Upper lobe of left lung (tissue), 4 donors: ENCODE measurements around the gene TAP1.

Experiments
- POLR2A ChIP-seq, 4 donors: fragments of 450-650 bp; IDR thresholded peaks; one replicate each; pipeline ENCODE4 v1.5.1; 2016 to 2017; ENCODE audit warnings: antibody characterized with exemption in 4 of 4, mild to moderate bottlenecking in 2 of 4
- TF ChIP-seq, protein P1 (sequence below), 6 experiments: fragments of 450-650 bp in 4 of 6; fragments of 200-600 bp in 2 of 6; sonication (generic) in 2 of 6; IDR thresholded peaks; one replicate each; pipeline ENCODE4 v1.5.1; 2016 to 2019; ENCODE audit warnings: antibody characterized with exemption in 6 of 6

DNA sequence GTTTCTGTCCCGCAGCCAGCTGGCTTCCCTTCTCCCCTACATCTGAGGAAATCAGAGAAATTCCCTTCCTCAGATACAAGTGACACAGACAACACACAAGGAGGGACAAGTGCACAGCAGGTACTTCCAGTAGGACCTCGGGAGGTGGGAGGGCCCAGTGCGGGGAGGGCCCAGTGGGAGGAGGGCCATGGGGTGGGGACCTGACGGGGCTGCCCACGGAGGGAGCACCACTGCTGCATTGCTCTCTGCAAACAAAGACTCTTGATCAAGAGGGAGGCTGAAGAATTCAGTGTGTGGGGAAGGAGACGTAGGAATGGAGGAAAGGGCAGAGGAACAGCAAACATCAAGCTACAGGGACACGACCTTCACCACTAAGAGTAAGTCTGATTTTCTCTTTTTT, 24.0 kb downstream of the TAP1 start:
- no peak for TF ChIP-seq POLR2A (IDR thresholded peaks at IDR 0.05)
- TF ChIP-seq, protein P1, sequence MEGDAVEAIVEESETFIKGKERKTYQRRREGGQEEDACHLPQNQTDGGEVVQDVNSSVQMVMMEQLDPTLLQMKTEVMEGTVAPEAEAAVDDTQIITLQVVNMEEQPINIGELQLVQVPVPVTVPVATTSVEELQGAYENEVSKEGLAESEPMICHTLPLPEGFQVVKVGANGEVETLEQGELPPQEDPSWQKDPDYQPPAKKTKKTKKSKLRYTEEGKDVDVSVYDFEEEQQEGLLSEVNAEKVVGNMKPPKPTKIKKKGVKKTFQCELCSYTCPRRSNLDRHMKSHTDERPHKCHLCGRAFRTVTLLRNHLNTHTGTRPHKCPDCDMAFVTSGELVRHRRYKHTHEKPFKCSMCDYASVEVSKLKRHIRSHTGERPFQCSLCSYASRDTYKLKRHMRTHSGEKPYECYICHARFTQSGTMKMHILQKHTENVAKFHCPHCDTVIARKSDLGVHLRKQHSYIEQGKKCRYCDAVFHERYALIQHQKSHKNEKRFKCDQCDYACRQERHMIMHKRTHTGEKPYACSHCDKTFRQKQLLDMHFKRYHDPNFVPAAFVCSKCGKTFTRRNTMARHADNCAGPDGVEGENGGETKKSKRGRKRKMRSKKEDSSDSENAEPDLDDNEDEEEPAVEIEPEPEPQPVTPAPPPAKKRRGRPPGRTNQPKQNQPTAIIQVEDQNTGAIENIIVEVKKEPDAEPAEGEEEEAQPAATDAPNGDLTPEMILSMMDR (IDR thresholded peaks at IDR 0.05), result no peak
